Lower leg skin (tissue), 4 donors: ENCODE measurements around the gene SLC44A2. TPM values are rescaled to one million over a fixed set of nuclear protein-coding genes. Genes with fewer than 3 reads are reported as not detected.

Source experiments
- DNase-seq, 2 donors: peaks; one replicate each; pipeline ENCODE4 v3.0.0-alpha.2; 2019; ENCODE audit warnings: low spot score in 2 of 2
- H3K4me3 ChIP-seq: fragments of 200-600 bp; sonication (generic); 2 replicates; pipeline ENCODE4 v1.5.1; 2017; ENCODE audit warnings: mild to moderate bottlenecking, low read depth; ENCODE audit not compliant: poor library complexity, severe bottlenecking
- CTCF ChIP-seq, 3 donors: fragments of 450-650 bp; IDR thresholded peaks; one replicate each; pipeline ENCODE4 v1.5.1; 2016; ENCODE audit warnings: antibody characterized with exemption in 3 of 3, mild to moderate bottlenecking in 3 of 3, moderate library complexity in 2 of 3
- POLR2A ChIP-seq, 2 donors: fragments of 450-650 bp; IDR thresholded peaks; one replicate each; pipeline ENCODE4 v1.6.1; 2016 to 2017; ENCODE audit warnings: antibody characterized with exemption in 2 of 2, mild to moderate bottlenecking in 1 of 2, moderate library complexity in 1 of 2
- WGBS, 2 donors: methylation state at CpG; one replicate each; pipeline ENCODE4 v1.1.5; 2018; 5-methylcytosine and 5-hydroxymethylcytosine counted together
- intact Hi-C: fragments of 100-400 bp; cut with DNase I; formaldehyde crosslinking; loops from one replicate; pipeline ENCODE4 v1.15.0; 2023; ENCODE audit warnings: low total_unique reads
- total RNA-seq, 4 donors: library from RNA; depleted of rRNA; stranded (reverse); fragments of >200 nt; gene quantifications; one replicate each; pipeline ENCODE4 v1.1.0, GENCODE V29; 2016

Gene SLC44A2
- total RNA-seq, 4 donors from 2014 or later = 100 to 180 (median 129) TPM

GRCh38 chr19:10601999-10602329 lies 23.4 kb upstream of the SLC44A2 start:
- TF ChIP-seq CTCF (IDR thresholded peaks at IDR 0.05) (no peak), POLR2A (IDR thresholded peaks at IDR 0.05) (no peak)
- no peak for DNase-seq
- no peak overlapping the region for H3K4me3 ChIP-seq
- intact Hi-C loops = no loop called here
- 22 to 23% methylated on average over 7 of the region's 7 CpGs for WGBS, 2 donors

GRCh38 chr19:10602330-10603083 lies 22.8 kb upstream of the SLC44A2 start:
- no peak for TF ChIP-seq POLR2A (IDR thresholded peaks at IDR 0.05)
- TF ChIP-seq CTCF (IDR thresholded peaks at IDR 0.05) = no peak
- peak overlapping the region; percentile 68 for H3K4me3 ChIP-seq
- WGBS, 2 donors = 0 to 1% methylated on average over 32 to 35 of the region's 76 CpGs
- peak; percentile 77 to 97 for DNase-seq
- intact Hi-C loops = no loop called here

GRCh38 chr19:10603084-10603872 lies 22.1 kb upstream of the SLC44A2 start:
- WGBS, 2 donors = 7% methylated on average over 18 of the region's 19 CpGs

GRCh38 chr19:10603873-10604459 lies 21.4 kb upstream of the SLC44A2 start:
- 25 to 27% methylated on average over 9 of the region's 9 CpGs for WGBS, 2 donors
- no peak for TF ChIP-seq POLR2A (IDR thresholded peaks at IDR 0.05)
- no peak for TF ChIP-seq CTCF (IDR thresholded peaks at IDR 0.05)
- no peak for DNase-seq
- intact Hi-C loops = no loop called here
- H3K4me3 ChIP-seq = no peak overlapping the region

More at GRCh38 chr19:10603084-10603872, 22.1 kb upstream of the SLC44A2 start:
- H3K4me3 ChIP-seq = peak overlapping the region; percentile 68
- peak in 1 of 2 donors; percentile 90 for DNase-seq
- no peak for TF ChIP-seq POLR2A (IDR thresholded peaks at IDR 0.05)
- TF ChIP-seq CTCF (IDR thresholded peaks at IDR 0.05) = no peak
- intact Hi-C loops = no loop called here

GRCh38 chr19:10604460-10604980 lies 20.8 kb upstream of the SLC44A2 start:
- no peak overlapping the region for H3K4me3 ChIP-seq
- no peak for TF ChIP-seq POLR2A (IDR thresholded peaks at IDR 0.05)
- TF ChIP-seq CTCF (IDR thresholded peaks at IDR 0.05) = no peak
- intact Hi-C loops = no loop called here
- 53 to 63% methylated on average over 9 of the region's 9 CpGs for WGBS, 2 donors
- peak in 1 of 2 donors; percentile 84 for DNase-seq
